HG03103 (cell line): ENCODE results near the gene TRMT2B.
"Not testable (repeated sequence)": the region's sequence is repeated elsewhere in the genome, so short reads cannot be mapped to it uniquely, and the experiment has no call there.

Experiments
- ATAC-seq: cut with Tn5 transposase; IDR thresholded peaks from one replicate; pipeline ENCODE4 v1.9.1; 2021; ENCODE audit warnings: low read depth; ENCODE audit not compliant: unreplicated experiment

The TRMT2B gene

GRCh38 chrX:101051549-101052302 is at the start of gene TRMT2B:
Gene TRMT2B (minus strand): TSS chrX:101052111. CDS start chrX:101042289, 9,822 bp downstream.
- ATAC-seq = peak; percentile 91

- peak; percentile 97 for ATAC-seq
Measured at GRCh38 chrX:101097546-101098453, 45.9 kb upstream of the TRMT2B start, which contains the start of gene CENPI. Gene CENPI (plus strand): TSS chrX:101098204. CDS start chrX:101101071, 2,867 bp downstream.

- ATAC-seq = no peak
Measured at GRCh38 chrX:101091817-101092216, 39.9 kb upstream of the TRMT2B start.

GRCh38 chrX:101081231-101081630 is 29.3 kb upstream of the TRMT2B start:
- ATAC-seq = no peak

GRCh38 chrX:101080326-101081124 is 28.6 kb upstream of the TRMT2B start:
- ATAC-seq = no peak

- no peak for ATAC-seq
Measured at GRCh38 chrX:101079736-101080270, 27.9 kb upstream of the TRMT2B start.

GRCh38 chrX:101078716-101079598 is 27.0 kb upstream of the TRMT2B start, which contains the start of gene TMEM35A:
Gene TMEM35A (plus strand): TSS chrX:101078879. CDS start chrX:101079003, 124 bp downstream.
- ATAC-seq = no peak

- ATAC-seq = no peak
Measured at GRCh38 chrX:101071582-101071981, 19.7 kb upstream of the TRMT2B start.

GRCh38 chrX:101062176-101062575 is 10.3 kb upstream of the TRMT2B start:
- ATAC-seq = no peak

GRCh38 chrX:101057093-101057714 is 5.3 kb upstream of the TRMT2B start:
- ATAC-seq = peak; percentile 92

- ATAC-seq = not testable (repeated sequence)
Measured at GRCh38 chrX:101056551-101056950, 4.6 kb upstream of the TRMT2B start.

GRCh38 chrX:101051153-101051548 is 760 bp downstream of the TRMT2B start:
- ATAC-seq = no peak

- no peak for ATAC-seq
Measured at GRCh38 chrX:101040197-101040596, 11.7 kb downstream of the TRMT2B start.

- ATAC-seq = no peak
Measured at GRCh38 chrX:101037231-101037630, 14.7 kb downstream of the TRMT2B start.

GRCh38 chrX:101029665-101030064 is 22.2 kb downstream of the TRMT2B start:
- ATAC-seq = no peak

GRCh38 chrX:101028562-101028961 is 23.3 kb downstream of the TRMT2B start:
- ATAC-seq = no peak

- no peak for ATAC-seq
Measured at GRCh38 chrX:101025126-101025525, 26.8 kb downstream of the TRMT2B start.

GRCh38 chrX:101022020-101022419 is 29.9 kb downstream of the TRMT2B start:
- no peak for ATAC-seq

- ATAC-seq = not testable (repeated sequence)
Measured at GRCh38 chrX:101012031-101012430, 39.9 kb downstream of the TRMT2B start.
